Esophagus squamous epithelium (tissue), 4 donors: ENCODE data around the gene TMOD1.

ENCODE experiments used
- CTCF ChIP-seq, 6 experiments: fragments of 450-650 bp in 4 of 6; fragments of 200-600 bp in 2 of 6; sonication (generic) in 2 of 6; IDR thresholded peaks; one replicate each; pipeline ENCODE4 v1.5.1; 2016 to 2019; ENCODE audit warnings: antibody characterized with exemption in 6 of 6, mild to moderate bottlenecking in 4 of 6, moderate library complexity in 4 of 6
- POLR2A ChIP-seq, 4 donors: fragments of 450-650 bp; IDR thresholded peaks; one replicate each; pipeline ENCODE4 v1.6.1; 2017; ENCODE audit warnings: antibody characterized with exemption in 4 of 4, mild to moderate bottlenecking in 4 of 4, moderate library complexity in 3 of 4

- no peak for TF ChIP-seq POLR2A (IDR thresholded peaks at IDR 0.05)
- no peak for TF ChIP-seq CTCF (IDR thresholded peaks at IDR 0.05)
Measured at GRCh38 chr9:97635026-97635425, 133.6 kb downstream of the TMOD1 start.
